Upper lobe of left lung (tissue), 6 donors: ENCODE results near the gene P2RY10. TPM values are rescaled to one million over a fixed set of nuclear protein-coding genes. Genes with fewer than 3 reads are reported as not detected.

Experiments
- ATAC-seq, 2 donors: fragments of 200-7000 bp; cut with Tn5 transposase; one replicate each; pipeline ENCODE4 v1.9.1; 2022; ENCODE audit warnings: mild to moderate bottlenecking in 2 of 2, moderate library complexity in 2 of 2; ENCODE audit not compliant: low FRiP score in 2 of 2
- DNase-seq, 2 donors: peaks; one replicate each; pipeline ENCODE4 v3.0.0-alpha.2; 2019 to 2020
- H3K27ac ChIP-seq, 4 donors: fragments of 200-600 bp; sonication (generic); one replicate each; pipeline ENCODE4 v1.5.1; 2016 to 2019
- H3K27me3 ChIP-seq, 4 donors: fragments of 200-600 bp; sonication (generic); one replicate each; pipeline ENCODE4 v1.5.1; 2017 to 2019
- H3K36me3 ChIP-seq, 4 donors: fragments of 200-600 bp; sonication (generic); one replicate each; pipeline ENCODE4 v1.5.1; 2016 to 2019
- H3K4me1 ChIP-seq, 4 donors: fragments of 200-600 bp; sonication (generic); one replicate each; pipeline ENCODE4 v1.5.1; 2018 to 2019
- H3K4me3 ChIP-seq, 4 donors: fragments of 200-600 bp; sonication (generic); one replicate each; pipeline ENCODE4 v1.5.1; 2017 to 2019; ENCODE audit warnings: mild to moderate bottlenecking in 2 of 4, moderate library complexity in 1 of 4
- H3K9me3 ChIP-seq, 4 donors: fragments of 200-600 bp; sonication (generic); one replicate each; pipeline ENCODE4 v1.5.1; 2018 to 2019
- CTCF ChIP-seq, 6 experiments: fragments of 450-650 bp in 4 of 6; fragments of 200-600 bp in 2 of 6; sonication (generic) in 2 of 6; IDR thresholded peaks; one replicate each; pipeline ENCODE4 v1.5.1; 2016 to 2019; ENCODE audit warnings: antibody characterized with exemption in 6 of 6
- EP300 ChIP-seq, 4 donors: sonication (generic); formaldehyde crosslinking; IDR thresholded peaks; one replicate each; pipeline ENCODE4 v1.5.1; 2017; ENCODE audit warnings: antibody characterized with exemption in 4 of 4, control low read depth in 2 of 4
- POLR2A ChIP-seq, 4 donors: fragments of 450-650 bp; IDR thresholded peaks; one replicate each; pipeline ENCODE4 v1.5.1; 2016 to 2017; ENCODE audit warnings: antibody characterized with exemption in 4 of 4, mild to moderate bottlenecking in 2 of 4
- POLR2AphosphoS5 ChIP-seq, 2 donors: sonication (generic); formaldehyde crosslinking; IDR thresholded peaks; one replicate each; pipeline ENCODE4 v1.5.1; 2017; ENCODE audit warnings: antibody characterized with exemption in 2 of 2
- WGBS, 2 donors: methylation state at CpG; one replicate each; pipeline ENCODE4 v1.1.5; 2017 to 2018; 5-methylcytosine and 5-hydroxymethylcytosine counted together
- total RNA-seq, 6 donors: library from RNA; depleted of rRNA in 4 of 6; stranded (reverse); fragments of >200 nt in 4 of 6; gene quantifications; one replicate each; pipeline versions ENCODE4 v1.1.0 to v1.2.1, GENCODE V29; 2016 to 2021
- donor health status: DM: no; HTN: no; CAD: no; lungs with moderate emphysema.
- donor health status: DM: no; HTN: yes; CAD: no; lungs with severe emphysema.

The P2RY10 gene
- total RNA-seq, 6 donors from 2014 or later: 0.55 to 2.3 (median 1.6) TPM; not detected in 1

- no peaks in the 10 kb centered on the region for H3K27me3 ChIP-seq
- ATAC-seq (no peak), DNase-seq (no peak)
- no peaks in the 10 kb centered on the region for H3K9me3 ChIP-seq
- TF ChIP-seq POLR2AphosphoS5 (IDR thresholded peaks at IDR 0.05) (no peak), EP300 (IDR thresholded peaks at IDR 0.05) (no peak), POLR2A (IDR thresholded peaks at IDR 0.05) (no peak), CTCF (IDR thresholded peaks at IDR 0.05) (no peak)
- H3K27ac ChIP-seq: no peak overlapping the region
- no peaks in the 10 kb centered on the region for H3K36me3 ChIP-seq
- H3K4me3 ChIP-seq: no peak overlapping the region
- H3K4me1 ChIP-seq: no peaks in the 10 kb centered on the region
Measured at GRCh38 chrX:78957768-78958130, 12.6 kb downstream of the P2RY10 start.

- Histone ChIP-seq H3K27me3 (no peaks in the 10 kb centered on the region), H3K36me3 (no peaks in the 10 kb centered on the region), H3K27ac (no peak overlapping the region), H3K9me3 (no peaks in the 10 kb centered on the region), H3K4me1 (no peaks in the 10 kb centered on the region), H3K4me3 (no peak overlapping the region)
- no peak for ATAC-seq
- DNase-seq: no peak
- no peak for TF ChIP-seq POLR2A (IDR thresholded peaks at IDR 0.05)
- TF ChIP-seq EP300 (IDR thresholded peaks at IDR 0.05): no peak
- no peak for TF ChIP-seq CTCF (IDR thresholded peaks at IDR 0.05)
- TF ChIP-seq POLR2AphosphoS5 (IDR thresholded peaks at IDR 0.05): no peak
- 82 to 86% methylated on average over 2 of the region's 2 CpGs for WGBS, 2 donors
Measured at GRCh38 chrX:78958419-78959116, 13.4 kb downstream of the P2RY10 start.

- H3K27ac ChIP-seq: no peak overlapping the region
- no peak for ATAC-seq
- H3K36me3 ChIP-seq: no peaks in the 10 kb centered on the region
- H3K27me3 ChIP-seq: no peaks in the 10 kb centered on the region
- no peak for DNase-seq
- WGBS, 2 donors: 82 to 98% methylated on average over 5 to 8 of the region's 8 CpGs
- TF ChIP-seq EP300 (IDR thresholded peaks at IDR 0.05) (no peak), POLR2A (IDR thresholded peaks at IDR 0.05) (no peak), CTCF (IDR thresholded peaks at IDR 0.05) (no peak), POLR2AphosphoS5 (IDR thresholded peaks at IDR 0.05) (no peak)
- H3K9me3 ChIP-seq: no peaks in the 10 kb centered on the region
- H3K4me3 ChIP-seq: no peak overlapping the region
- no peaks in the 10 kb centered on the region for H3K4me1 ChIP-seq
Measured at GRCh38 chrX:78960888-78961287, 15.7 kb downstream of the P2RY10 start.

- DNase-seq (no peak), ATAC-seq (no peak)
- WGBS, 2 donors: 84 to 94% methylated on average over 3 of the region's 3 CpGs
- Histone ChIP-seq H3K27ac (no peak overlapping the region), H3K36me3 (no peaks in the 10 kb centered on the region), H3K9me3 (peaks cover 0 to 7% (median 0%) of the 10 kb centered on the region in 4 donors), H3K27me3 (no peaks in the 10 kb centered on the region), H3K4me3 (no peak overlapping the region), H3K4me1 (no peaks in the 10 kb centered on the region)
- no peak for TF ChIP-seq POLR2A (IDR thresholded peaks at IDR 0.05)
- no peak for TF ChIP-seq EP300 (IDR thresholded peaks at IDR 0.05)
- TF ChIP-seq POLR2AphosphoS5 (IDR thresholded peaks at IDR 0.05): no peak
- no peak for TF ChIP-seq CTCF (IDR thresholded peaks at IDR 0.05)
Measured at GRCh38 chrX:78964598-78964997, 19.4 kb downstream of the P2RY10 start.
